Fibroblast of lung (primary cell): Measurements from ENCODE around the gene DOK5. TPM values are rescaled to one million over a fixed set of nuclear protein-coding genes. Genes with fewer than 3 reads are reported as not detected.

Experiments
- DNase-seq, 2 donors: peaks; one replicate each; pipeline versions ENCODE4 v3.0.0 to v3.0.0-alpha.2; 2010; ENCODE audit warnings: low read depth in 2 of 2
- H2AFZ ChIP-seq: 2 replicates; pipeline ENCODE4 v1.5.1; 2012; ENCODE audit warnings: low read length, control low read depth, inconsistent platforms
- H3K27ac ChIP-seq: 2 replicates; pipeline ENCODE4 v1.5.1; 2011; ENCODE audit warnings: low read length, control low read depth; ENCODE audit not compliant: insufficient read depth
- H3K27me3 ChIP-seq: 2 replicates; pipeline ENCODE4 v1.5.1; 2011; ENCODE audit warnings: mild to moderate bottlenecking, low read length; ENCODE audit not compliant: control insufficient read depth, insufficient read depth
- H3K36me3 ChIP-seq: 2 replicates; pipeline ENCODE4 v1.5.1; 2011; ENCODE audit warnings: low read length; ENCODE audit not compliant: control insufficient read depth, insufficient read depth
- H3K4me1 ChIP-seq: 2 replicates; pipeline ENCODE4 v1.5.1; 2011; ENCODE audit warnings: low read length; ENCODE audit not compliant: control insufficient read depth, insufficient read depth; ENCODE audit errors: extremely low read depth
- H3K4me2 ChIP-seq: 2 replicates; pipeline ENCODE4 v1.5.1; 2011; ENCODE audit warnings: low read length, control low read depth; ENCODE audit not compliant: insufficient read depth; ENCODE audit errors: extremely low read depth
- H3K4me3 ChIP-seq, 4 experiments: fragments of 200-600 bp in 1 of 4; sonication (generic) in 1 of 4; replicated peaks in 1 of 4; 2 replicates each; pipeline ENCODE4 v1.5.1; 2011 to 2016; ENCODE audit warnings: low read length in 4 of 4, low read depth in 3 of 4, mild to moderate bottlenecking in 3 of 4, control low read depth in 2 of 4, inconsistent platforms in 1 of 4, mixed read lengths in 1 of 4; ENCODE audit not compliant: insufficient read depth in 1 of 4; ENCODE audit errors: control extremely low read depth in 1 of 4
- H3K79me2 ChIP-seq: 2 replicates; pipeline ENCODE4 v1.5.1; 2012; ENCODE audit warnings: mild to moderate bottlenecking, low read length, inconsistent platforms; ENCODE audit not compliant: control insufficient read depth, insufficient read depth
- H3K9ac ChIP-seq: 2 replicates; pipeline ENCODE4 v1.5.1; 2011; ENCODE audit warnings: mild to moderate bottlenecking, low read length, control low read depth; ENCODE audit not compliant: insufficient read depth
- H3K9me3 ChIP-seq: 2 replicates; pipeline ENCODE4 v1.5.1; 2012; ENCODE audit warnings: low read depth, low read length; ENCODE audit not compliant: control insufficient read depth, insufficient read depth
- H4K20me1 ChIP-seq: 2 replicates; pipeline ENCODE4 v1.5.1; 2011; ENCODE audit warnings: low read length; ENCODE audit not compliant: control insufficient read depth, insufficient read depth; ENCODE audit errors: extremely low read depth
- CTCF ChIP-seq, 2 donors: IDR thresholded peaks in 1 of 2; conservative IDR thresholded peaks in 1 of 2; 1 replicate in 1 of 2; 2 replicates in 1 of 2; pipeline ENCODE4 v1.5.1; 2011 to 2012; ENCODE audit warnings: low read length in 2 of 2, control low read depth in 1 of 2, inconsistent platforms in 1 of 2, low read depth in 1 of 2, mild to moderate bottlenecking in 1 of 2
- EZH2 ChIP-seq: IDR thresholded peaks from 2 replicates; pipeline ENCODE4 v1.5.1; 2012; ENCODE audit warnings: low read length, control low read depth, mild to moderate bottlenecking; ENCODE audit errors: missing control alignments
- polyA plus RNA-seq, 2 donors: library from polyadenylated mRNA; depleted of rRNA in 1 of 2; stranded (reverse) in 1 of 2; unstranded in 1 of 2; fragments of >200 nt; gene quantifications; 2 replicates each; pipeline ENCODE4 v1.2.1, GENCODE V29; 2011 to 2012; ENCODE audit warnings: missing spikeins in 1 of 2
- total RNA-seq: library from RNA; depleted of rRNA; stranded (reverse); fragments of >200 nt; gene quantifications from 2 replicates; pipeline ENCODE4 v1.2.1, GENCODE V29; 2014

Gene DOK5
- total and polyA plus RNA-seq, 2 donors (not counting 1 experiment from before 2014, with no cell fraction given) = 13.5 to 19.2 TPM

GRCh38 chr20:54608943-54609342 is 133.6 kb downstream of the DOK5 start:
- TF ChIP-seq EZH2 (no peak), CTCF (conservative IDR thresholded peaks at IDR 0.05 in 1 of 2, IDR thresholded peaks at IDR 0.05 in 1 of 2; ENCODE audit: low read depth in 1 of 2, low read length in 2 of 2) (no peak)

GRCh38 chr20:54611708-54612412 is 136.5 kb downstream of the DOK5 start:
- Histone ChIP-seq H3K9me3 (no peaks in the 10 kb centered on the region), H3K9ac (no peak overlapping the region), H3K4me2 (no peak overlapping the region), H3K79me2 (no peaks in the 10 kb centered on the region), H3K4me3 (no peak overlapping the region), H3K27me3 (no peaks in the 10 kb centered on the region), H3K36me3 (no peaks in the 10 kb centered on the region), H3K27ac (no peak overlapping the region), H2AFZ (no peak overlapping the region), H3K4me1 (no peaks in the 10 kb centered on the region), H4K20me1 (no peaks in the 10 kb centered on the region)
- TF ChIP-seq CTCF (conservative IDR thresholded peaks at IDR 0.05 in 1 of 2, IDR thresholded peaks at IDR 0.05 in 1 of 2; ENCODE audit: low read depth in 1 of 2, low read length in 2 of 2) (no peak), EZH2 (no peak)
- peak in 1 of 2 donors; percentile 56 for DNase-seq

More at GRCh38 chr20:54608943-54609342, 133.6 kb downstream of the DOK5 start:
- Histone ChIP-seq H3K36me3 (no peaks in the 10 kb centered on the region), H3K4me2 (no peak overlapping the region), H3K79me2 (no peaks in the 10 kb centered on the region), H2AFZ (no peak overlapping the region), H4K20me1 (no peaks in the 10 kb centered on the region), H3K9ac (no peak overlapping the region), H3K27me3 (no peaks in the 10 kb centered on the region), H3K9me3 (no peaks in the 10 kb centered on the region), H3K4me3 (no peak overlapping the region), H3K27ac (no peak overlapping the region), H3K4me1 (no peaks in the 10 kb centered on the region)
- no peak for DNase-seq

- Histone ChIP-seq H3K79me2 (no peaks in the 10 kb centered on the region), H3K27me3 (no peaks in the 10 kb centered on the region), H3K4me2 (no peak overlapping the region), H3K4me1 (no peaks in the 10 kb centered on the region), H3K27ac (no peak overlapping the region), H3K9ac (no peak overlapping the region), H4K20me1 (no peaks in the 10 kb centered on the region), H3K4me3 (no peak overlapping the region), H3K36me3 (no peaks in the 10 kb centered on the region), H3K9me3 (no peaks in the 10 kb centered on the region), H2AFZ (no peak overlapping the region)
- no peak for DNase-seq
- no peak for TF ChIP-seq CTCF (conservative IDR thresholded peaks at IDR 0.05 in 1 of 2, IDR thresholded peaks at IDR 0.05 in 1 of 2; ENCODE audit: low read depth in 1 of 2, low read length in 2 of 2)
- TF ChIP-seq EZH2 = no peak
Measured at GRCh38 chr20:54618412-54618811, 143.0 kb downstream of the DOK5 start.
